Panc1 (cell line): Measurements from ENCODE around the gene C14orf132. TPM values are rescaled to one million over a fixed set of nuclear protein-coding genes. Genes with fewer than 3 reads are reported as not detected.

ENCODE experiments used
- ATAC-seq: fragments of 200-7000 bp; cut with Tn5 transposase; 2 replicates; pipeline ENCODE4 v1.9.1; 2020; ENCODE audit warnings: mild to moderate bottlenecking, moderate library complexity
- BruUV-seq: library from RNA; stranded (reverse); fragments of 400-500 nt; replicated peaks from 2 replicates; lab custom pipeline; 2021; lab: Mats Ljungman, UMichigan
- CTCF ChIA-PET: fragments of 300-600 bp; sonication (Branson Sonifier 250); formaldehyde crosslinking; loops from one replicate; lab custom pipeline; 2022; ENCODE audit warnings: antibody characterized with exemption; lab: Charles Lee
- POLR2A ChIA-PET: fragments of 300-600 bp; sonication (Branson Sonifier 250); formaldehyde crosslinking; loops from one replicate; lab custom pipeline; 2022; ENCODE audit warnings: antibody characterized with exemption; lab: Charles Lee
- DNase-seq: peaks from one replicate; pipeline ENCODE4 v3.0.0-alpha.2; 2010; ENCODE audit warnings: low read depth, low spot score
- H3K27ac ChIP-seq: 2 replicates; pipeline ENCODE4 v1.5.1; 2011; ENCODE audit warnings: mild to moderate bottlenecking, low read length, inconsistent platforms
- H3K27me3 ChIP-seq: fragments of 200-500 bp; sonication (Bioruptor generic); 2 replicates; pipeline ENCODE4 v1.6.0; 2014; ENCODE audit warnings: low read length, inconsistent platforms; ENCODE audit not compliant: control insufficient read depth, insufficient read depth
- H3K36me3 ChIP-seq: fragments of 200-500 bp; sonication (Bioruptor generic); 2 replicates; pipeline ENCODE4 v1.5.1; 2014; ENCODE audit warnings: inconsistent platforms, mild to moderate bottlenecking, low read length, moderate library complexity; ENCODE audit not compliant: control insufficient read depth, insufficient read depth
- H3K4me1 ChIP-seq: 2 replicates; pipeline ENCODE4 v1.5.1; 2011; ENCODE audit warnings: inconsistent platforms, mild to moderate bottlenecking, low read length, moderate library complexity; ENCODE audit not compliant: control insufficient read depth, insufficient read depth
- H3K4me3 ChIP-seq, 2 experiments: 2 replicates each; pipeline ENCODE4 v1.5.1; 2011 to 2012; ENCODE audit warnings: low read depth in 2 of 2, low read length in 2 of 2, mild to moderate bottlenecking in 2 of 2, inconsistent platforms in 1 of 2, moderate library complexity in 1 of 2
- H3K9me3 ChIP-seq: fragments of 200-500 bp; sonication (Bioruptor generic); 2 replicates; pipeline ENCODE4 v1.5.1; 2014; ENCODE audit warnings: low read depth, mild to moderate bottlenecking, inconsistent platforms, low read length, moderate library complexity; ENCODE audit not compliant: control insufficient read depth, insufficient read depth
- POLR2AphosphoS5 ChIP-seq: IDR thresholded peaks from 2 replicates; pipeline ENCODE4 v1.6.1; 2012; ENCODE audit warnings: mild to moderate bottlenecking, low read depth, low read length, moderate library complexity
- SIN3A ChIP-seq: IDR thresholded peaks from 2 replicates; pipeline ENCODE4 v1.6.1; 2012; ENCODE audit warnings: low read depth, mild to moderate bottlenecking, low read length, moderate library complexity, borderline replicate concordance; ENCODE audit not compliant: insufficient read depth
- TCF7L2 ChIP-seq: IDR thresholded peaks from 2 replicates; pipeline ENCODE4 v1.6.1; 2011; ENCODE audit warnings: mild to moderate bottlenecking, low read depth, low read length, inconsistent platforms
- in situ Hi-C: cut with HindIII; loops from 2 replicates; pipeline ENCODE4 v1.10.0; 2016; ENCODE audit warnings: low sequenced_read_pairs, low pct_unique_long_range_greater_than_20kb
- intact Hi-C: fragments of 100-400 bp; cut with micrococcal nuclease; formaldehyde crosslinking; loops from one replicate; pipeline ENCODE4 v1.10.0; 2022; ENCODE audit not compliant: unreplicated experiment
- total RNA-seq: library from RNA; stranded (reverse); gene quantifications from one replicate; pipeline ENCODE4 v1.2.1, GENCODE V29; 2021; ENCODE audit not compliant: unreplicated experiment
- TF ChIP-seq, protein P1 (sequence below), 2 experiments: IDR thresholded peaks; 2 replicates each; pipeline ENCODE4 v1.6.1; 2011 to 2012; ENCODE audit warnings: low read depth in 2 of 2, control low read depth in 1 of 2, low read length in 1 of 2, mild to moderate bottlenecking in 1 of 2, moderate library complexity in 1 of 2; ENCODE audit not compliant: insufficient read depth in 1 of 2
- TF ChIP-seq, protein P2 (sequence below): fragments of 450-650 bp; IDR thresholded peaks from 2 replicates; pipeline ENCODE4 v1.5.1; 2017; ENCODE audit warnings: mild to moderate bottlenecking

The C14orf132 gene
- total RNA-seq, 1 experiment from 2014 or later: 23.0 TPM

DNA sequence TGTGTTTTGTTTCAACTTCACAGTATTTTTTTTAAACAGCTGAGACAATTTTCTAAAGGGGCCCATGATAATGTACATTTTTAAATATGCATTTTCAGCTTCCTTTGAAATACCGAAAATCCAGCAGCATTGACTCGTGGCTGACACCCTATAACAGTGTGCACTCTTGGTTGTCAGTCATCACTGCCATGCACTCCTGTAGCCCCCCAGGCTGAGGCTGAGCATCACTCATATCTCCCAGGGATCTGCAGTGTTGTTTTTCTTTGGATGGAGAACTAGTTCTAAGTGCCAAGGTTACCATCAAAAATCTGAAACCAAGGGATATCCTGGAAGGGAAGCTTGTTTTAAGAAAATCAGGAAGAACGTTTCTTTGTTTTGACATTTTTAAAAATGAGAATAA, 81.2 kb downstream of the C14orf132 start:
- H3K27ac ChIP-seq: no peak overlapping the region

DNA sequence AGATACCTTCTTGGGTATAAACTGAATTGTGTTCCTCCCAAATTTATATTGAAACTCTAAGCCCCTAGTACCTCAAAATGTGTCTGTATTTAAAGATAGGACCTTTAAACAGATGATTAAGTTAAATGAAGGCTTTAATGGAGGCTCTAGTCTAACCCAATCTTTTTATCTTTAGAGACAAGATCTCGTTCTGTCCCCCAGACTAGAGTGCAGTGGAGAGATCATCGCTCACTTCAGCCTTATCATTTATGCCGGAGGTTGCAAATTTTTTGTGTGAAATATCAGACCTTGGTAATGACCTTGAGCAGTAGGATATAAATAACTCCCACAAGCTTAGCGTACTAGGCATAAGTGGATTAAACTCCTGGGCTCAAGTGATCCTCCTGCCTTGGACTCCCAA, 81.8 kb downstream of the C14orf132 start:
- Histone ChIP-seq H3K9me3 (no peaks in the 10 kb centered on the region), H3K4me3 (no peak overlapping the region), H3K4me1 (no peaks in the 10 kb centered on the region), H3K27ac (no peak overlapping the region), H3K36me3 (no peaks in the 10 kb centered on the region), H3K27me3 (no peaks in the 10 kb centered on the region)
- ChIA-PET POLR2A (no interaction called here), CTCF (no interaction called here)
- in situ Hi-C loops: no loop called here
- intact Hi-C loops: no loop called here
- no peak for DNase-seq
- no peak for ATAC-seq
- BruUV-seq: no TSS peak
- TF ChIP-seq, protein P1, sequence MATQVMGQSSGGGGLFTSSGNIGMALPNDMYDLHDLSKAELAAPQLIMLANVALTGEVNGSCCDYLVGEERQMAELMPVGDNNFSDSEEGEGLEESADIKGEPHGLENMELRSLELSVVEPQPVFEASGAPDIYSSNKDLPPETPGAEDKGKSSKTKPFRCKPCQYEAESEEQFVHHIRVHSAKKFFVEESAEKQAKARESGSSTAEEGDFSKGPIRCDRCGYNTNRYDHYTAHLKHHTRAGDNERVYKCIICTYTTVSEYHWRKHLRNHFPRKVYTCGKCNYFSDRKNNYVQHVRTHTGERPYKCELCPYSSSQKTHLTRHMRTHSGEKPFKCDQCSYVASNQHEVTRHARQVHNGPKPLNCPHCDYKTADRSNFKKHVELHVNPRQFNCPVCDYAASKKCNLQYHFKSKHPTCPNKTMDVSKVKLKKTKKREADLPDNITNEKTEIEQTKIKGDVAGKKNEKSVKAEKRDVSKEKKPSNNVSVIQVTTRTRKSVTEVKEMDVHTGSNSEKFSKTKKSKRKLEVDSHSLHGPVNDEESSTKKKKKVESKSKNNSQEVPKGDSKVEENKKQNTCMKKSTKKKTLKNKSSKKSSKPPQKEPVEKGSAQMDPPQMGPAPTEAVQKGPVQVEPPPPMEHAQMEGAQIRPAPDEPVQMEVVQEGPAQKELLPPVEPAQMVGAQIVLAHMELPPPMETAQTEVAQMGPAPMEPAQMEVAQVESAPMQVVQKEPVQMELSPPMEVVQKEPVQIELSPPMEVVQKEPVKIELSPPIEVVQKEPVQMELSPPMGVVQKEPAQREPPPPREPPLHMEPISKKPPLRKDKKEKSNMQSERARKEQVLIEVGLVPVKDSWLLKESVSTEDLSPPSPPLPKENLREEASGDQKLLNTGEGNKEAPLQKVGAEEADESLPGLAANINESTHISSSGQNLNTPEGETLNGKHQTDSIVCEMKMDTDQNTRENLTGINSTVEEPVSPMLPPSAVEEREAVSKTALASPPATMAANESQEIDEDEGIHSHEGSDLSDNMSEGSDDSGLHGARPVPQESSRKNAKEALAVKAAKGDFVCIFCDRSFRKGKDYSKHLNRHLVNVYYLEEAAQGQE (IDR thresholded peaks at IDR 0.05; ENCODE audit: insufficient read depth in 1 of 2, low read depth in 2 of 2, low read length in 1 of 2): no peak
- TF ChIP-seq, protein P2, sequence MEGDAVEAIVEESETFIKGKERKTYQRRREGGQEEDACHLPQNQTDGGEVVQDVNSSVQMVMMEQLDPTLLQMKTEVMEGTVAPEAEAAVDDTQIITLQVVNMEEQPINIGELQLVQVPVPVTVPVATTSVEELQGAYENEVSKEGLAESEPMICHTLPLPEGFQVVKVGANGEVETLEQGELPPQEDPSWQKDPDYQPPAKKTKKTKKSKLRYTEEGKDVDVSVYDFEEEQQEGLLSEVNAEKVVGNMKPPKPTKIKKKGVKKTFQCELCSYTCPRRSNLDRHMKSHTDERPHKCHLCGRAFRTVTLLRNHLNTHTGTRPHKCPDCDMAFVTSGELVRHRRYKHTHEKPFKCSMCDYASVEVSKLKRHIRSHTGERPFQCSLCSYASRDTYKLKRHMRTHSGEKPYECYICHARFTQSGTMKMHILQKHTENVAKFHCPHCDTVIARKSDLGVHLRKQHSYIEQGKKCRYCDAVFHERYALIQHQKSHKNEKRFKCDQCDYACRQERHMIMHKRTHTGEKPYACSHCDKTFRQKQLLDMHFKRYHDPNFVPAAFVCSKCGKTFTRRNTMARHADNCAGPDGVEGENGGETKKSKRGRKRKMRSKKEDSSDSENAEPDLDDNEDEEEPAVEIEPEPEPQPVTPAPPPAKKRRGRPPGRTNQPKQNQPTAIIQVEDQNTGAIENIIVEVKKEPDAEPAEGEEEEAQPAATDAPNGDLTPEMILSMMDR: no peak

More for the DNA sequence above, 81.2 kb downstream of the C14orf132 start:
- POLR2A ChIA-PET: no interaction called here
- no peak for ATAC-seq
- Histone ChIP-seq H3K4me1 (no peaks in the 10 kb centered on the region), H3K9me3 (no peaks in the 10 kb centered on the region), H3K36me3 (no peaks in the 10 kb centered on the region), H3K27me3 (no peaks in the 10 kb centered on the region), H3K4me3 (no peak overlapping the region)
- DNase-seq: no peak
- BruUV-seq: no TSS peak
- intact Hi-C loops (no loop called here), in situ Hi-C loops (no loop called here)
- TF ChIP-seq SIN3A: no peak
- TF ChIP-seq, protein P2: no peak
- TF ChIP-seq TCF7L2: no peak
- TF ChIP-seq POLR2AphosphoS5: no peak
- TF ChIP-seq, protein P1 (IDR thresholded peaks at IDR 0.05; ENCODE audit: insufficient read depth in 1 of 2, low read depth in 2 of 2, low read length in 1 of 2): no peak
- CTCF ChIA-PET: no interaction called here
